ENCODE results near the gene LRRFIP1.

LRRFIP1 gene

DNA sequence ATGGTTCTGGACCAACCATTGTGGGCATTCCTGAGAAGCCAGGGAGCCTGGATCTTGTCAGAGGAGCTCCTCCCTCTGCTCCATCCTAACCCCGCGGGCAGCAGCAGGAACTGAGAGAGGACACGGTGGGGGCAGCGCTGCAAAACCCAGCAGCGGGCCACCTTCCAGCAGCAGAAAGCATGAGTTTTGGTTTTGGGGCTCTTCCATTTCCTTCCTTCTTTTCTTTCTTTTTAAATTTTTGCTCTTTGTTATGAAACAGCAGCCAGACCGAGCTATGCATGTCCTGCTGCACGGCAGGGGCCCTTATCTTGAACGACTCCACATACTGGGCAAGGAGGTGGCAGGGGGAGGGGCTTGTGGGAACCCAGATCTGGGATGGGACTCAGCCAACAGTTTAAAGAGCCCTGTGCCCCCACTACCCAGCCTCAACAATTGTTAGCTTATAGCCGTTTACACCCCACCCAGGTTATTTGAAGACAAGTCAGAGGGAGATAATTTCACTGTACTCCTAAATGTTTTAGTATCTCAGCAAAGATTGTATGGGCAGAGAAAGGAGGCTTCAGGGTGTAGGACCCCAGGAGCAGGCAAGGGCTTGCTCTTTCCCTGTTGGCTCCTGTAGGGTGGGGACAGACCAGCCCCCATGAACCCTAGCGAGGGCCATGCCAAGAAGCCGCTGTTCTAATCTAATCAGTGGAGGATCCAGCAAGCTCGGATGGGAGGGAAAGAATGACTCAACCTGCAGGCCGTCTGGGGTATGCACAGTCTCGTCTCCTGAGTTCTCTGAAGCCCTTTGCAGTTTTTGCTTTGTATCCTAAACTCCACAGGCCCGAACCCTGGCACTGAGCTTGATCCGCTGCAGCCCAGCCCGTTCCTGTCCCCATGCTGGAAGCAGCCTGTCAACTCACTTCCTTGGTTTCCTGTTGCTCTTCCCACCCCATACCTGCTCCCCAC lies 75.3 kb downstream of the LRRFIP1 start:
- DNase-seq (ENCODE audit: low spot score), result no peak

- DNase-seq (ENCODE audit: low spot score), result no peak
These were observed 77.4 kb downstream of the LRRFIP1 start for GRCh38 chr2:237704501-237705434.

- no peak for DNase-seq (ENCODE audit: low spot score)
These were observed 78.9 kb downstream of the LRRFIP1 start for GRCh38 chr2:237706257-237706656.

DNA sequence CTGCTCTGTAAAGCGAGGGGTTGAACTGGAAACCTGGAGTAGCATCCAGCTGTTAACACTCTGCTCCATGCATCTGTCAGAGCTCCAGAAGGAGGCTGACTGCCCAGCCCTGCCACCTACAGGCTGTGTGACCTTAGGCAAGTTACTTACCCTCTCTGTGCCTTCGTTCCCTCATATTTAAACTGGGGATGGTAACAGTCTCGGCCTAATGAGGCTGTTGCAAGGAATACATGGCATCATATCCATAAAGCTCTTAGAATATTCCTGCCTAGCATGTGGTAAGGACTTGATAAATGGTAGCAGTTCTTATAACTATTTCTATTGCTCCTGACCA lies 80.6 kb downstream of the LRRFIP1 start:
- DNase-seq (ENCODE audit: low spot score), result no peak

DNA sequence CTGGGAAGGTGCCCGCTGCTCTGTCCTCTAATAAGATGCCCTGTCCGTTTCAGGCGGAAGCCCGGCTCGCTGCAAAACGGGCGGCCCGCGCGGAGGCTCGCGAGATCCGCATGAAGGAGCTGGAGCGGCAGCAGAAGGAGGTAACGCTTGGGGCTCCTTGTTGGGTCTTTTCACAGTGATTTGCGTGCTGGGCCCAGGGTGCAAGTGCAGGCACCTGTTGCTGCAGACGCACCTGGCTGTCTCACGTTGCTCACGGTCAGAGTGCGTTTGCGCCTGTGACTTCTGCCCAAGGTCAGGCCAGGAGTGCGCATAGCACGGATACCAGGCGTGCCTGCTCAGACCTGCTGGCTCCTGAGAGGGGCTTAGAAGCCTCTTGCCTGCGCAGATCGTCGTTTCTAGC lies 81.1 kb downstream of the LRRFIP1 start:
- DNase-seq (ENCODE audit: low spot score), result no peak

DNA sequence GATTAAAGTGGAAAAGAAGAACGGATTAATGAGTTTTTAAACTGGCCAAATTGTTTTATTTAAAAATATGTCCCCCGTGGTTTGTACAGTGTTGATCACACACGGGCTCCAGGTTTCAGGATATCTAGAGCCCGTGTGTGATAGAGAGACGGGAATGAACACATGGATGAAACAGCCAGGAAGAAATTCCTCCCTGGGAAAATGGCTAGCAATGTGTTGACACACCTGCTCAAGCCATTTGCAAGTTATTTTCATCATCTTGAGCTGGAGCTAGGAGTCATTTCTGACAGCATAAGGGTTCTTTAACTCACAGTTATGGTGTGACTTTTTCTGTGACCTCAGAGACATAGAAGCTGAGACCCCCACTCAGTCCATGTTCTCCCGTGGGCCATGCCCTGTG lies 81.6 kb downstream of the LRRFIP1 start:
- DNase-seq (ENCODE audit: low spot score), result no peak

GRCh38 chr2:237711458-237712150 lies 84.2 kb downstream of the LRRFIP1 start:
- no peak for DNase-seq (ENCODE audit: low spot score)

GRCh38 chr2:237712477-237713377 lies 85.3 kb downstream of the LRRFIP1 start:
- DNase-seq (ENCODE audit: low spot score), result no peak

DNA sequence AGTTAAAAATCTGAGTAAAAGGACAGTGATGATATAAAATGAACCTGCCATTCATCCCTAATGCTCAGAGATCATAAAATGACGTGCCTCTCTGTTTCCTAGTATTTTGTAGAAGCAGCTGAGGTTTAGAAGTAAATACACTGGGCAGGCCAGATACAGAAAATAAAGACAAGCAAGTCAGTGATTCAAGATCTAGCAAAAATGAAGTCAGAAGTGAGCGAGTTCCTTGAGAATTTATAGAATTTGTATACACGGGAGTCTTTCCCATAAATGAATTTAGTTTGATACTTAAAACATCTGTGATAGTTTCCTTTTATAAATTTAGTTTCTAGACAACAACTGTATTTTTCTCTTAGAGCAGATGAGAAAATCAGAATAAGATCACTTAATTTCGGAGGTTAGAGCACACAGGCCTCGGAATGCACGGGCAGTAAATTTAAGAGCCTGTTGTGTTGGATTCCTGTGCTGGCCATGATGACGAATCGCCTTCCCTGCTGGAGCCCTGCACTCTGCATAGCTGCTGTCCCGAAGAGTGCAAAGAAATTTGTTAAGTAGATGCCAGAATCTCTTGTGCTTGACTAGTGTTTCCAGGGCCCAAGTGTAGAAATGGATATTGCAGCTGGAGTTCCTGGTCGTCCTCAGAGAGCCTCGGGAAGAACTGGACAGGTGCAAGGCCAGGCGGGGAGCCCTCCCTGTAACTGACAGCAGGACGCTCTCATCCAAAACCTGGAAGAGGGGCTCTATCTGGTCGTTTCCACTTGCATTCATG lies 87.5 kb downstream of the LRRFIP1 start:
- no peak for DNase-seq (ENCODE audit: low spot score)

GRCh38 chr2:237715459-237715947 lies 88.1 kb downstream of the LRRFIP1 start:
- DNase-seq (ENCODE audit: low spot score), result no peak

DNA sequence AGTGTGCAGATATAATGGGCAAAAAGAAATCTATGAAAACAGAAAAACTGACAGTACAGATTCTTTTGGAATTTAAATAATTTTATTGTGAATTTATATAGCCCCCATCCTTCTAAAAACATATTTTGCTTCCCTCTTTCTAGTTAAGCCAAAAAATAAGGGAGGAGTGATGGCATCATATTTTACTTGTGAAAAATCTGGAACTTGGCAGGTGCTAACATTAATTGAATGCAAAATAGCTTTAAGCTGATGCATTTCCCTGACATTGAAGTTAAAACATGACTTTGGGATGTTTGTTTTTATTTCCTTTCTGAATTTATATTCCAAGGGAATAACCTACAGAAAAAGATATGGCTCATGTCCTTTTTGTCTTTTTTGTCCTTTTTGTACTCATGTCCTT lies 88.6 kb downstream of the LRRFIP1 start:
- no peak for DNase-seq (ENCODE audit: low spot score)

- DNase-seq (ENCODE audit: low spot score), result no peak
These were observed 90.2 kb downstream of the LRRFIP1 start for GRCh38 chr2:237717366-237718276.

GRCh38 chr2:237718277-237718634 lies 90.9 kb downstream of the LRRFIP1 start:
- no peak for DNase-seq (ENCODE audit: low spot score)

DNA sequence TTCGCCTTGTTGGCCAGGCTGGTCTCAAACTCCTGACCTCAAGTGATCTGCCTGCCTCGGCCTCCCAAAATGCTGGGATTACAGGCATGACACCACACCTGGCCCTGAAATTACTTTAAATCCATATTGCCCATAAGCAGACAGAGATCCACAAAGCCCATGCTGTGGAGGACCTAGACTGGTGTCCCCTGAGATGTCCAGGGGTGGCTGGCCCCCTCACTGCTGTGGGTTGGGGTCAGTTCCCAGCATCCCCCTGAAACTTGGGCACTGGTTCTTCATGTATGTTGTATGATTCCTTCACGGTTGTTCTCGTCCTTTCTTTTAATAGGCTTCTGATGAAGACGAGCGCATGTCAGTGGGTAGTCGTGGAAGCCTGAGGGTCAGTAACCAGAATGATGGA lies 93.1 kb downstream of the LRRFIP1 start:
- no peak for DNase-seq (ENCODE audit: low spot score)

- DNase-seq (ENCODE audit: low spot score), result no peak
These were observed 93.6 kb downstream of the LRRFIP1 start for GRCh38 chr2:237720957-237721356.

- DNase-seq (ENCODE audit: low spot score), result no peak
These were observed 94.1 kb downstream of the LRRFIP1 start for GRCh38 chr2:237721458-237721857.

DNA sequence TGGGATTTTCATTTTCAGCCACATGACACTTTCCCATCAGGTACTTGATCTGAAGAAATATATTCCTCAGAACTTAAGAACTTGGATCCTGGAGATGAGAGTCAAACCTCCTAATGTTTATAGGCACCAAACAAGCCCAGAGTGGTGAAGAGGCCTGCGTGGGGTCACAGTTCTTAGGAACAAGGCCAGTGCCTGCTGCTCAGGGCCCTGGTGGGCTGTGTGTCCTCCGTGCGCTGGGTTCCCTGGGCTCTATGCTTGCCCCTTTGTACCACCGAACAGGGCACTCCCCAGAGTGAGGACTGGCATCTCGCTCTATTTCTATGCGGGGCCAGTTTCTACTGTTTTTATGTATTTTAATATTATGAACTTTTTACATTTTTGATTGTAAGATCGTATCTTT lies 95.2 kb downstream of the LRRFIP1 start:
- DNase-seq (ENCODE audit: low spot score), result no peak

- DNase-seq (ENCODE audit: low spot score), result no peak
These were observed 95.6 kb downstream of the LRRFIP1 start for GRCh38 chr2:237723023-237723422.

GRCh38 chr2:237723602-237724001 lies 96.2 kb downstream of the LRRFIP1 start:
- no peak for DNase-seq (ENCODE audit: low spot score)
